Liver (tissue), 9 donors: ENCODE data around the gene SASH1. TPM values are rescaled to one million over a fixed set of nuclear protein-coding genes. Genes with fewer than 3 reads are reported as not detected.

ENCODE experiments used
- DNase-seq: peaks from one replicate; pipeline ENCODE4 v3.0.0-alpha.2; 2017; ENCODE audit warnings: low spot score
- H3K27ac ChIP-seq, 2 donors: one replicate each; pipeline ENCODE4 v1.7.0; 2013; ENCODE audit warnings: inconsistent platforms in 2 of 2, low read length in 2 of 2, control low read depth in 1 of 2, low read depth in 1 of 2, mild to moderate bottlenecking in 1 of 2
- H3K27me3 ChIP-seq, 4 donors: one replicate each; pipeline versions ENCODE4 v1.6.1 to v1.7.0; 2013; ENCODE audit warnings: low read length in 3 of 4, inconsistent platforms in 1 of 4, mild to moderate bottlenecking in 1 of 4, moderate library complexity in 1 of 4; ENCODE audit not compliant: control insufficient read depth in 4 of 4, insufficient read depth in 4 of 4
- H3K36me3 ChIP-seq, 4 donors: one replicate each; pipeline versions ENCODE4 v1.6.1 to v1.7.0; 2013; ENCODE audit warnings: low read length in 3 of 4, mild to moderate bottlenecking in 3 of 4, low read depth in 1 of 4, moderate library complexity in 1 of 4; ENCODE audit not compliant: control insufficient read depth in 4 of 4, insufficient read depth in 3 of 4
- H3K4me1 ChIP-seq, 4 donors: one replicate each; pipeline versions ENCODE4 v1.6.1 to v1.7.0; 2013; ENCODE audit warnings: low read length in 3 of 4, mild to moderate bottlenecking in 3 of 4, moderate library complexity in 1 of 4; ENCODE audit not compliant: control insufficient read depth in 4 of 4, insufficient read depth in 4 of 4
- H3K4me3 ChIP-seq, 3 donors: one replicate each; pipeline versions ENCODE4 v1.6.1 to v1.7.0; 2013; ENCODE audit warnings: low read length in 3 of 3, control low read depth in 1 of 3, low read depth in 1 of 3, mild to moderate bottlenecking in 1 of 3
- H3K9ac ChIP-seq, 2 donors: one replicate each; pipeline ENCODE4 v1.7.0; 2013; ENCODE audit warnings: low read length in 2 of 2, mild to moderate bottlenecking in 2 of 2, moderate library complexity in 2 of 2, control low read depth in 1 of 2, low read depth in 1 of 2
- H3K9me3 ChIP-seq, 4 donors: one replicate each; pipeline versions ENCODE4 v1.6.1 to v1.7.0; 2013; ENCODE audit warnings: low read length in 3 of 4; ENCODE audit not compliant: control insufficient read depth in 4 of 4
- EGR1 ChIP-seq, 2 donors: IDR thresholded peaks; 2 replicates each; pipeline ENCODE4 v1.6.1; 2016 to 2018; ENCODE audit warnings: antibody characterized with exemption in 2 of 2, low read depth in 2 of 2
- FOXA1 ChIP-seq: IDR thresholded peaks from 2 replicates; pipeline ENCODE4 v1.6.1; 2016; ENCODE audit warnings: antibody characterized with exemption
- FOXA2 ChIP-seq: IDR thresholded peaks from 2 replicates; pipeline ENCODE4 v1.6.1; 2016; ENCODE audit warnings: antibody characterized with exemption
- GABPA ChIP-seq, 2 donors: IDR thresholded peaks in 1 of 2; conservative IDR thresholded peaks in 1 of 2; 2 replicates each; pipeline ENCODE4 v1.6.1; 2016; ENCODE audit warnings: antibody characterized with exemption in 2 of 2, mild to moderate bottlenecking in 1 of 2, moderate library complexity in 1 of 2
- HNF4A ChIP-seq, 2 donors: conservative IDR thresholded peaks; 2 replicates each; pipeline ENCODE4 v1.6.1; 2016; ENCODE audit warnings: antibody characterized with exemption in 2 of 2, mild to moderate bottlenecking in 2 of 2
- HNF4G ChIP-seq: IDR thresholded peaks from 2 replicates; pipeline ENCODE4 v1.6.1; 2016; ENCODE audit warnings: antibody characterized with exemption
- JUND ChIP-seq, 2 donors: IDR thresholded peaks; 2 replicates each; pipeline ENCODE4 v1.6.1; 2016; ENCODE audit warnings: antibody characterized with exemption in 2 of 2
- NR2F2 ChIP-seq: IDR thresholded peaks from 2 replicates; pipeline ENCODE4 v1.6.1; 2016; ENCODE audit warnings: antibody characterized with exemption
- RAD21 ChIP-seq, 2 donors: IDR thresholded peaks; 2 replicates each; pipeline ENCODE4 v1.6.1; 2016; ENCODE audit warnings: antibody characterized with exemption in 2 of 2, mild to moderate bottlenecking in 2 of 2
- RXRA ChIP-seq, 2 donors: IDR thresholded peaks; 2 replicates each; pipeline ENCODE4 v1.6.1; 2017 to 2018; ENCODE audit warnings: antibody characterized with exemption in 2 of 2, mild to moderate bottlenecking in 1 of 2
- SP1 ChIP-seq: IDR thresholded peaks from 2 replicates; pipeline ENCODE4 v1.6.1; 2018; ENCODE audit warnings: antibody characterized with exemption, mild to moderate bottlenecking
- TAF1 ChIP-seq: conservative IDR thresholded peaks from 2 replicates; pipeline ENCODE4 v1.6.1; 2016; ENCODE audit warnings: antibody characterized with exemption, mild to moderate bottlenecking
- YY1 ChIP-seq: IDR thresholded peaks from 2 replicates; pipeline ENCODE4 v1.6.1; 2016; ENCODE audit warnings: antibody characterized with exemption, mild to moderate bottlenecking
- WGBS: extraction: QIAGEN DNeasy Blood & Tissue Kit; methylation state at CpG from one replicate; pipeline ENCODE4 v1.1.7; 2013; 5-methylcytosine and 5-hydroxymethylcytosine counted together
- polyA plus RNA-seq, 2 donors: library from polyadenylated mRNA; stranded (reverse) in 1 of 2; unstranded in 1 of 2; fragments of 200-250 nt in 1 of 2; fragments of >200 nt in 1 of 2; fragmentation: Nextera tagmentation in 1 of 2; extraction: Ambion mirVana in 1 of 2; gene quantifications; one replicate each; pipeline versions ENCODE4 v1.2.1 to v1.2.3, GENCODE V29; 2013 to 2015
- total RNA-seq, 2 donors: library from RNA; depleted of rRNA; stranded (reverse); fragments of >200 nt; gene quantifications; one replicate each; pipeline ENCODE4 v1.2.3, GENCODE V29; 2014
- TF ChIP-seq, protein P1 (sequence below): IDR thresholded peaks from 2 replicates; pipeline ENCODE4 v1.6.1; 2016; ENCODE audit warnings: antibody characterized with exemption
- TF ChIP-seq, protein P2 (sequence below): fragments of 150-350 bp; IDR thresholded peaks from 2 replicates; pipeline ENCODE4 v1.5.1; 2017; ENCODE audit warnings: improper control_type of control experiment, low read depth, low read length; ENCODE audit not compliant: missing input control
- TF ChIP-seq, protein P3 (sequence below): IDR thresholded peaks from 2 replicates; pipeline ENCODE4 v1.6.1; 2016; ENCODE audit warnings: antibody characterized with exemption
- TF ChIP-seq, protein P4 (sequence below): IDR thresholded peaks from 2 replicates; pipeline ENCODE4 v1.6.1; 2016; ENCODE audit warnings: antibody characterized with exemption
- TF ChIP-seq, protein P5 (sequence below): IDR thresholded peaks from 2 replicates; pipeline ENCODE4 v1.6.1; 2016; ENCODE audit warnings: antibody characterized with exemption, mild to moderate bottlenecking
- donor health status: healthy.
- donor health status: healthy.
- donor health status: healthy.
- donor health status: healthy.
- donor health status: healthy.

SASH1 gene
- total and polyA plus RNA-seq, 4 donors: 3.5 to 16.4 (median 7.6) TPM

DNA sequence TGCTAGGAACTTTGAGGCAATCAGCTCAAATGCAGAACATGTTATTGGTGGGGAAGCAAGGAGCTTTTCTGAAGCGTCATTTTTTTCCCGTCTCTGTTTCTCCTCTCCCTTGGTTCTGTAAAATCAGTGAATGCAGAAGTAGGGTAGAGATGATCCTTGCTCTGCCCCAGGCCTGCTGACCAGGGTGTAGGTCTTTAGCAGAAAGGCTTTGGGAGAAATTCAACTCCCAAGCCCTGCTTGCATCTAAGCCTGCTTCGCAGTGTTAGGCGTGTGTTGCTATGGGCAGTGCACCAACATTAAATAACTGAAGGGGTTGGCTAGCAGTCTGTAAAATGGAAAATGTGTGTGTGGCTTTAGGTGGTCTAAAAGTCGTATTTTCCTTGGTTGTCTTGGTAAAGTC, 45.9 kb downstream of the SASH1 start:
- TF ChIP-seq NR2F2 (no peak), JUND (IDR thresholded peaks at IDR 0.05) (no peak), SP1 (no peak), RXRA (IDR thresholded peaks at IDR 0.05) (no peak), YY1 (no peak), EGR1 (IDR thresholded peaks at IDR 0.05; ENCODE audit: low read depth in 2 of 2) (no peak), HNF4G (no peak), RAD21 (IDR thresholded peaks at IDR 0.05) (no peak), GABPA (IDR thresholded peaks at IDR 0.05 in 1 of 2, conservative IDR thresholded peaks at IDR 0.05 in 1 of 2) (no peak), FOXA2 (no peak), FOXA1 (no peak), HNF4A (conservative IDR thresholded peaks at IDR 0.05) (no peak), TAF1 (no peak)
- TF ChIP-seq, protein P1, sequence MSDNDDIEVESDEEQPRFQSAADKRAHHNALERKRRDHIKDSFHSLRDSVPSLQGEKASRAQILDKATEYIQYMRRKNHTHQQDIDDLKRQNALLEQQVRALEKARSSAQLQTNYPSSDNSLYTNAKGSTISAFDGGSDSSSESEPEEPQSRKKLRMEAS: no peak
- TF ChIP-seq, protein P2, sequence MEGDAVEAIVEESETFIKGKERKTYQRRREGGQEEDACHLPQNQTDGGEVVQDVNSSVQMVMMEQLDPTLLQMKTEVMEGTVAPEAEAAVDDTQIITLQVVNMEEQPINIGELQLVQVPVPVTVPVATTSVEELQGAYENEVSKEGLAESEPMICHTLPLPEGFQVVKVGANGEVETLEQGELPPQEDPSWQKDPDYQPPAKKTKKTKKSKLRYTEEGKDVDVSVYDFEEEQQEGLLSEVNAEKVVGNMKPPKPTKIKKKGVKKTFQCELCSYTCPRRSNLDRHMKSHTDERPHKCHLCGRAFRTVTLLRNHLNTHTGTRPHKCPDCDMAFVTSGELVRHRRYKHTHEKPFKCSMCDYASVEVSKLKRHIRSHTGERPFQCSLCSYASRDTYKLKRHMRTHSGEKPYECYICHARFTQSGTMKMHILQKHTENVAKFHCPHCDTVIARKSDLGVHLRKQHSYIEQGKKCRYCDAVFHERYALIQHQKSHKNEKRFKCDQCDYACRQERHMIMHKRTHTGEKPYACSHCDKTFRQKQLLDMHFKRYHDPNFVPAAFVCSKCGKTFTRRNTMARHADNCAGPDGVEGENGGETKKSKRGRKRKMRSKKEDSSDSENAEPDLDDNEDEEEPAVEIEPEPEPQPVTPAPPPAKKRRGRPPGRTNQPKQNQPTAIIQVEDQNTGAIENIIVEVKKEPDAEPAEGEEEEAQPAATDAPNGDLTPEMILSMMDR: no peak
- TF ChIP-seq, protein P3, sequence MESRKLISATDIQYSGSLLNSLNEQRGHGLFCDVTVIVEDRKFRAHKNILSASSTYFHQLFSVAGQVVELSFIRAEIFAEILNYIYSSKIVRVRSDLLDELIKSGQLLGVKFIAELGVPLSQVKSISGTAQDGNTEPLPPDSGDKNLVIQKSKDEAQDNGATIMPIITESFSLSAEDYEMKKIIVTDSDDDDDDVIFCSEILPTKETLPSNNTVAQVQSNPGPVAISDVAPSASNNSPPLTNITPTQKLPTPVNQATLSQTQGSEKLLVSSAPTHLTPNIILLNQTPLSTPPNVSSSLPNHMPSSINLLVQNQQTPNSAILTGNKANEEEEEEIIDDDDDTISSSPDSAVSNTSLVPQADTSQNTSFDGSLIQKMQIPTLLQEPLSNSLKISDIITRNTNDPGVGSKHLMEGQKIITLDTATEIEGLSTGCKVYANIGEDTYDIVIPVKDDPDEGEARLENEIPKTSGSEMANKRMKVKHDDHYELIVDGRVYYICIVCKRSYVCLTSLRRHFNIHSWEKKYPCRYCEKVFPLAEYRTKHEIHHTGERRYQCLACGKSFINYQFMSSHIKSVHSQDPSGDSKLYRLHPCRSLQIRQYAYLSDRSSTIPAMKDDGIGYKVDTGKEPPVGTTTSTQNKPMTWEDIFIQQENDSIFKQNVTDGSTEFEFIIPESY: no peak
- TF ChIP-seq, protein P4, sequence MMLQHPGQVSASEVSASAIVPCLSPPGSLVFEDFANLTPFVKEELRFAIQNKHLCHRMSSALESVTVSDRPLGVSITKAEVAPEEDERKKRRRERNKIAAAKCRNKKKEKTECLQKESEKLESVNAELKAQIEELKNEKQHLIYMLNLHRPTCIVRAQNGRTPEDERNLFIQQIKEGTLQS: no peak
- TF ChIP-seq, protein P5, sequence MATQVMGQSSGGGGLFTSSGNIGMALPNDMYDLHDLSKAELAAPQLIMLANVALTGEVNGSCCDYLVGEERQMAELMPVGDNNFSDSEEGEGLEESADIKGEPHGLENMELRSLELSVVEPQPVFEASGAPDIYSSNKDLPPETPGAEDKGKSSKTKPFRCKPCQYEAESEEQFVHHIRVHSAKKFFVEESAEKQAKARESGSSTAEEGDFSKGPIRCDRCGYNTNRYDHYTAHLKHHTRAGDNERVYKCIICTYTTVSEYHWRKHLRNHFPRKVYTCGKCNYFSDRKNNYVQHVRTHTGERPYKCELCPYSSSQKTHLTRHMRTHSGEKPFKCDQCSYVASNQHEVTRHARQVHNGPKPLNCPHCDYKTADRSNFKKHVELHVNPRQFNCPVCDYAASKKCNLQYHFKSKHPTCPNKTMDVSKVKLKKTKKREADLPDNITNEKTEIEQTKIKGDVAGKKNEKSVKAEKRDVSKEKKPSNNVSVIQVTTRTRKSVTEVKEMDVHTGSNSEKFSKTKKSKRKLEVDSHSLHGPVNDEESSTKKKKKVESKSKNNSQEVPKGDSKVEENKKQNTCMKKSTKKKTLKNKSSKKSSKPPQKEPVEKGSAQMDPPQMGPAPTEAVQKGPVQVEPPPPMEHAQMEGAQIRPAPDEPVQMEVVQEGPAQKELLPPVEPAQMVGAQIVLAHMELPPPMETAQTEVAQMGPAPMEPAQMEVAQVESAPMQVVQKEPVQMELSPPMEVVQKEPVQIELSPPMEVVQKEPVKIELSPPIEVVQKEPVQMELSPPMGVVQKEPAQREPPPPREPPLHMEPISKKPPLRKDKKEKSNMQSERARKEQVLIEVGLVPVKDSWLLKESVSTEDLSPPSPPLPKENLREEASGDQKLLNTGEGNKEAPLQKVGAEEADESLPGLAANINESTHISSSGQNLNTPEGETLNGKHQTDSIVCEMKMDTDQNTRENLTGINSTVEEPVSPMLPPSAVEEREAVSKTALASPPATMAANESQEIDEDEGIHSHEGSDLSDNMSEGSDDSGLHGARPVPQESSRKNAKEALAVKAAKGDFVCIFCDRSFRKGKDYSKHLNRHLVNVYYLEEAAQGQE: no peak
- no peak for DNase-seq
- H3K36me3 ChIP-seq: no peaks in the 10 kb centered on the region
- H3K9ac ChIP-seq: no peak overlapping the region
- no peak overlapping the region for H3K4me3 ChIP-seq
- no peaks in the 10 kb centered on the region for H3K27me3 ChIP-seq
- H3K27ac ChIP-seq: no peak overlapping the region
- 91% methylated on average over 5 of the region's 5 CpGs for WGBS
- peaks cover 0 to 3% (median 2%) of the 10 kb centered on the region in 4 donors for H3K4me1 ChIP-seq
- H3K9me3 ChIP-seq: no peaks in the 10 kb centered on the region
